Mesodermal cell (in vitro differentiated cells): Measurements from ENCODE around the gene RBM17. TPM values are rescaled to one million over a fixed set of nuclear protein-coding genes. Genes with fewer than 3 reads are reported as not detected.
"Not testable (repeated sequence)": the region's sequence is repeated elsewhere in the genome, so short reads cannot be mapped to it uniquely, and the experiment has no call there.

Experiments used
- H3K27ac ChIP-seq: 2 replicates; pipeline ENCODE4 v1.7.0; 2013; ENCODE audit warnings: mild to moderate bottlenecking, low read depth, low read length, moderate library complexity; ENCODE audit not compliant: severe bottlenecking
- H3K36me3 ChIP-seq: 2 replicates; pipeline ENCODE4 v1.7.1; 2013; ENCODE audit warnings: mild to moderate bottlenecking, low read length, moderate library complexity; ENCODE audit not compliant: control insufficient read depth, insufficient read depth
- H3K4me1 ChIP-seq: one replicate; pipeline ENCODE4 v1.7.1; 2013; ENCODE audit warnings: mild to moderate bottlenecking, low read length; ENCODE audit not compliant: insufficient read depth, control insufficient read depth, poor library complexity, severe bottlenecking
- H3K4me3 ChIP-seq: 2 replicates; pipeline ENCODE4 v1.7.0; 2013; ENCODE audit warnings: low read length, control low read depth, mild to moderate bottlenecking; ENCODE audit not compliant: insufficient read depth, poor library complexity, severe bottlenecking; ENCODE audit errors: extremely low read depth
- H3K9me3 ChIP-seq: 2 replicates; pipeline ENCODE4 v1.7.1; 2013; ENCODE audit warnings: mild to moderate bottlenecking, low read length, moderate library complexity; ENCODE audit not compliant: control insufficient read depth
- WGBS, 2 experiments: methylation state at CpG; one replicate each; pipeline ENCODE4 v1.1.5; 2013; ENCODE audit warnings: missing lambda C conversion rate in 2 of 2; ENCODE audit not compliant: insufficient coverage in 2 of 2; 5-methylcytosine and 5-hydroxymethylcytosine counted together
- polyA plus RNA-seq, 2 experiments: library from polyadenylated mRNA; stranded (reverse); fragments of 50-300 nt; gene quantifications; one replicate each; pipeline ENCODE4 v1.2.3, GENCODE V29; 2013

RBM17 gene
- polyA plus RNA-seq (2013, experiment 1 of 2), result 75.2 TPM
- polyA plus RNA-seq (2013, experiment 2 of 2), result 87.1 TPM

- Histone ChIP-seq H3K4me3 (peak within 1 kb of the TSS; percentile 85), H3K27ac (peak within 1 kb of the TSS; percentile 85), H3K36me3 (peaks cover 18% of the 10 kb centered on the region), H3K4me1 (peaks cover 4% of the 10 kb centered on the region), H3K9me3 (no peaks in the 10 kb centered on the region)
- 0% methylated on average over 60 of the region's 77 CpGs for WGBS, 2 experiments
Measured at GRCh38 chr10:6088721-6089333, at the start of gene RBM17. TSS of gene RBM17 (plus strand) at chr10:6089034. CDS start at chr10:6097066, 8,032 bp downstream.

DNA sequence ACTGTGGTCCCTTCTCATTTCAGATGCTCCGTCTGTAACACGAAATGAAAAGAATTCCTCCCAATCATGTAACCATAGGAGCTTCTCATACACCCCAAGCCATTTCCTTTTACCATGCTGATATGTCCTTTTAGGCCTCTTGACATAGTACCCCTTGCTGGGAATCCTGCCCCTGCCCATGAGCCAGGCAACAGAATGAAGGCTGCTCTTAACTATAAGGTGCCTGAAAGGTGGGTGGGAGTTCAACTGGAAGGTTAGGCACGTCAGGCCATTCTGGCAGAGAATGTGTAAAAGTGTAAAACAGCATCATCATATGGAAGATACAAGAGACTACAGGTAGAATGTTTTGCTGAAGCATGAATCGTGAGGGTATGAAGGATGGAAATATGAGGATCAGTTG lies 49.1 kb upstream of the RBM17 start:
- no peaks in the 10 kb centered on the region for H3K4me1 ChIP-seq
- no peaks in the 10 kb centered on the region for H3K36me3 ChIP-seq
- WGBS, 2 experiments, result 90% methylated on average over 4 of the region's 4 CpGs

DNA sequence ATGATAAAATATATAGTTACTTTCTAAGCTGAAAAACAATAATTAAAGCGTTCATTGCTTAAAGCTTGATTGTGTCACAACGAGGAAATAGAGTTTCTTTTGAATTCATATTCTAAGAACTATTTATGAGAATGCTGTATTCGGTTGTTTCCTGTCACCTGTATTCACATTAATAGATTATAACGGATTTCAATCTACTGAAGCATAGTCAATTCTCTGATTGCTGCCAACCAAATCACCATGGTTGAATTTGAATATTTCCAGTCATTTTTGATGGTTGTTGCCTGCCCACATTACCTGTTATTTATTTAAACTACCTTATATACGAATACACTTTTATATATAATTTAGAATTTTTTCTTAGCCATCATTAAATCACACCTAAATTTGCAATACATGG lies 48.6 kb upstream of the RBM17 start:
- H3K4me1 ChIP-seq, result no peaks in the 10 kb centered on the region
- 82 to 100% methylated on average over 1 to 2 of the region's 5 CpGs for WGBS, 2 experiments
- no peaks in the 10 kb centered on the region for H3K9me3 ChIP-seq

More for the DNA sequence above, 49.1 kb upstream of the RBM17 start:
- Histone ChIP-seq H3K9me3 (no peaks in the 10 kb centered on the region), H3K4me3 (no peak overlapping the region), H3K27ac (no peak overlapping the region)

DNA sequence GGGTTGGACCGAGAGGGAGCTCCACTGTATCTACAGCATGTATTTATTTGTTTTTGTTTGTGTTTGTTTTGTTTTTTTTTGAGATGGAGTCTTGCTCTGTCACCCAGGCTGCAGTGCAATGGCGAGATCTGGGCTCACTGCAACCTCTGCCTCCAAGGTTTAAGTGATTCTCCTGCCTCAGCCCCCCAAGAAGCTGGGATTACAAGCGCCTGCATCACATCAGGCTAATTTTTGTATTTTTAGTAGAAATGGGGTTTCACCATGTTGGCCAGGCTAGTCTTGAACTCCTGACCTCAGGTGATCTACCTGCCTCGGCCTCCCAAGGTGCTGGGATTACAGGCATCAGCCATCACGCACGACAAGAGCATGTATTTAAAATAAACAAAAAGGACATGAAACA lies 45.5 kb upstream of the RBM17 start:
- not testable (repeated sequence) for H3K36me3 ChIP-seq, H3K4me3 ChIP-seq, H3K4me1 ChIP-seq, H3K27ac ChIP-seq, H3K9me3 ChIP-seq
- 83 to 86% methylated on average over 1 to 2 of the region's 6 CpGs for WGBS, 2 experiments

More for the DNA sequence above, 48.6 kb upstream of the RBM17 start:
- no peak overlapping the region for H3K4me3 ChIP-seq
- no peaks in the 10 kb centered on the region for H3K36me3 ChIP-seq
- no peak overlapping the region for H3K27ac ChIP-seq

GRCh38 chr10:6044060-6044459 lies 44.8 kb upstream of the RBM17 start:
- 91 to 93% methylated on average over 3 to 6 of the region's 7 CpGs for WGBS, 2 experiments
- Histone ChIP-seq H3K4me1 (no peaks in the 10 kb centered on the region), H3K4me3 (no peak overlapping the region), H3K27ac (no peak overlapping the region), H3K36me3 (no peaks in the 10 kb centered on the region), H3K9me3 (no peaks in the 10 kb centered on the region)

GRCh38 chr10:6044751-6045313 lies 44.0 kb upstream of the RBM17 start:
- H3K4me1 ChIP-seq, result no peaks in the 10 kb centered on the region
- WGBS, 2 experiments, result 93% methylated on average over 4 of the region's 4 CpGs
- H3K4me3 ChIP-seq, result no peak overlapping the region
- no peaks in the 10 kb centered on the region for H3K9me3 ChIP-seq
- H3K36me3 ChIP-seq, result no peaks in the 10 kb centered on the region
- H3K27ac ChIP-seq, result no peak overlapping the region

DNA sequence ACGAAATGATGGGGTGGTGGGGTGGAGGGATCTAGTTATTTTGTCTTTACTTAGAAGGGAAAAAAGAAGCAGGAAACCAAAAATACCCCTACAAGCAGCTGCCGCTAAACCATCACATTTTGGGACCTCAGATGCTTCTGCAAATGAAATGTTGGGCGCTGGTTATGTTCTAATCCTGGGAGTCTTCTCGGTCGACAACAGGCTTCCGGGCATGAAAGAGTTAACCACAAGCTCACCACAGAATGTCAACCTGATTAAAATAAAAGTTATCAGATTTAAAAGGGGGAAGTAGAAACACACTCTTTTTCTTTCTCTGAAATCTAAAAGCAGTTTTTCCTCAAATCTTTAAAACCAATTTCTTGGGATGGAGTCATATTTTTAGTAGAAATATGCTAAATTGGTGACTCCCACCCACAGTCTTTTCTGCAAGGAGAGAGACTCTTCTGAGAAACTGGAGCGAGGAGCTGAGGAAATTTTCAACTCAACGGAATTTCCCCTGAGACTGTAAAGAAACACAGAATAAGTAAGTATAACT lies 43.5 kb upstream of the RBM17 start:
- no peak overlapping the region for H3K27ac ChIP-seq
- no peaks in the 10 kb centered on the region for H3K36me3 ChIP-seq
- WGBS, 2 experiments, result 80 to 90% methylated on average over 2 of the region's 8 CpGs
- H3K4me3 ChIP-seq, result no peak overlapping the region
- H3K4me1 ChIP-seq, result no peaks in the 10 kb centered on the region
- H3K9me3 ChIP-seq, result no peaks in the 10 kb centered on the region

DNA sequence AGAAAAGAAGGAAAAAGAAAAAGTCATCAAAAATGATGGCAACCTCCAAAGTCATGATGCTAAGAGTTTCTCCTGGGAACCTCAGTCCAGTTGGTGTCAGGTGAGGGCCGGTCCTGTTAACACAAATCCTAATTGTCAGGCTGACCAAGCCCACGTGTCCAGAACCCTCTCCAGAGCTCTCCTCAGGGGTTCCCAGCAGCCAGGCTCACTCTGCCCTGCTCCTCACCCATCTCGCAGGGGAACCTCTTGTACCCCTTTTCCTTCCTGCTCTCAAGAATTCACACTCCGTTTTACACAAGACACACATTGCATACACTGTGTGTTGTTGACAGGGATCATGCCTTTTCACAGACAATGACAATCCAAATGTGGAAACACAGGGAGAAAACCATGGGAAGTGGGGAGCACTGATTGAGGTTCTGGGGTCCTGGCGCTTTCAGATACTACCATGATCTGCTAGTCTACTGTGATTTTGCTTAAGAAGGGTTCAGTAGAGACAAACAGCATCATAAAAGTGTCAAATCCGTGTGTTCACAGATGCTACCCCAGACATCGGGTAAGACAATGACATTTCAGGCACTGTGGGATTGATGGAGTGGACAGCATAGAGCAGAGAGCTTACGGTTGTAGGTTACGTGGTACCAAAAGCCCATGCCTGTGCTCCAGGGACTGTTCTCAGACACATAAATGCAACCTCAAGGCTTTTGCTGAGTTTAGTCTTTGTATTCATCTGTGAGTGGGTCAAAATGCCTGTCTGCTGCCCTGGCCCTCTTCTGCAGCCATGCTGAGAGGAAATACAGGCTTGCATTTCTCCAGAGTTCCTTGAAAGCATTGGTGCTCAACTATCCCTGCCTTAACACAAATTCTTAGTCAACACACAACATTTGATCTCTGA lies 42.7 kb upstream of the RBM17 start:
- no peaks in the 10 kb centered on the region for H3K9me3 ChIP-seq
- H3K4me3 ChIP-seq, result no peak overlapping the region
- WGBS, 2 experiments, result 78 to 82% methylated on average over 5 to 7 of the region's 9 CpGs
- H3K36me3 ChIP-seq, result no peaks in the 10 kb centered on the region
- no peak overlapping the region for H3K27ac ChIP-seq
- H3K4me1 ChIP-seq, result no peaks in the 10 kb centered on the region

- Histone ChIP-seq H3K9me3 (no peaks in the 10 kb centered on the region), H3K27ac (no peak overlapping the region), H3K36me3 (no peaks in the 10 kb centered on the region), H3K4me3 (no peak overlapping the region), H3K4me1 (no peaks in the 10 kb centered on the region)
- 91 to 92% methylated on average over 8 to 11 of the region's 14 CpGs for WGBS, 2 experiments
Measured at GRCh38 chr10:6046773-6047611, 41.8 kb upstream of the RBM17 start.

DNA sequence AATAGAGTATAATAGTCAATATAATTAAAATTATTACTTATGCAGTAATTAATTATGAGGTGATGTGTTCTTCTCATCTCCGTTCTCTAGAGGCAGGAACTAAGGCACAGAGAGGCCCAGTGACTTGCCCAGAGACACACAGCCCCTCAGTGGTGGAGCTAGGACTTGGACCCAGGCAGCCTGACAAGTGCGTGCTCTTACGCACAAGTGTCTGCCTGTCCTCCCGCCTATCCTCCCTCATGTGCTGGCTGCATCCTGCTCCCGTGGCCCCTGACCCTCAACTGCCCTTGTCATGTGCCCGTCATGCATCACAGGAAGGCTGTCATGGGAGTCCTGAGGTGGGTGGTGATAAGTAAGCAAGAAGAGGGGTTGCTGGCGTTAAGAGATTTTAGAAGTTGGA lies 41.0 kb upstream of the RBM17 start:
- 81 to 90% methylated on average over 7 of the region's 7 CpGs for WGBS, 2 experiments
- Histone ChIP-seq H3K27ac (no peak overlapping the region), H3K4me3 (no peak overlapping the region), H3K9me3 (no peaks in the 10 kb centered on the region), H3K4me1 (no peaks in the 10 kb centered on the region), H3K36me3 (no peaks in the 10 kb centered on the region)
